Measurements from ENCODE around the gene EMILIN1.

- TF ChIP-seq SUZ12 (IDR thresholded peaks at IDR 0.05) = no peak
- no peak for TF ChIP-seq FOXA1 (IDR thresholded peaks at IDR 0.05)
- no peak for TF ChIP-seq FOXM1 (IDR thresholded peaks at IDR 0.05; ENCODE audit: borderline replicate concordance)
- no peak for TF ChIP-seq TARDBP (IDR thresholded peaks at IDR 0.05)
- TF ChIP-seq NFRKB (IDR thresholded peaks at IDR 0.05) = no peak
- no peak for TF ChIP-seq SP1 (IDR thresholded peaks at IDR 0.05)
- TF ChIP-seq ARNT (IDR thresholded peaks at IDR 0.05) = no peak
- no peak for TF ChIP-seq L3MBTL2 (conservative IDR thresholded peaks at IDR 0.05)
- TF ChIP-seq BHLHE40 (IDR thresholded peaks at IDR 0.05; ENCODE audit: borderline replicate concordance) = no peak
- TF ChIP-seq FOXK2 (IDR thresholded peaks at IDR 0.05) = no peak
- TF ChIP-seq LEF1 (IDR thresholded peaks at IDR 0.05; ENCODE audit: borderline replicate concordance) = no peak
- no peak for TF ChIP-seq ELF4 (IDR thresholded peaks at IDR 0.05)
- no peak for TF ChIP-seq CTBP1 (IDR thresholded peaks at IDR 0.05; ENCODE audit: borderline replicate concordance)
Measured at GRCh38 chr2:27118525-27119329, 40.3 kb downstream of the EMILIN1 start, which contains the start of gene CGREF1.
